Natural killer cell (primary cell): Measurements from ENCODE around the gene MACROD2. TPM values are rescaled to one million over a fixed set of nuclear protein-coding genes. Genes with fewer than 3 reads are reported as not detected.

Source experiments
- ATAC-seq, 3 donors: fragments of 150-1000 bp in 2 of 3; fragments of 200-7000 bp in 1 of 3; cut with Tn5 transposase; 1 replicate in 1 of 3; 2 replicates in 2 of 3; pipeline ENCODE4 v1.10.0; 2021; ENCODE audit warnings: mild to moderate bottlenecking in 2 of 3, moderate library complexity in 2 of 3
- DNase-seq, 2 donors: peaks; one replicate each; pipeline versions ENCODE4 v3.0.0 to v3.0.0-alpha.2; 2013 to 2021; ENCODE audit warnings: mixed read lengths in 1 of 2
- H3K27ac ChIP-seq: one replicate; pipeline ENCODE4 v1.5.1; 2013; ENCODE audit warnings: mild to moderate bottlenecking, low read length
- H3K27me3 ChIP-seq: one replicate; pipeline ENCODE4 v1.6.1; 2013; ENCODE audit warnings: low read length; ENCODE audit not compliant: control insufficient read depth, insufficient read depth
- H3K36me3 ChIP-seq: one replicate; pipeline ENCODE4 v1.6.1; 2013; ENCODE audit warnings: low read length; ENCODE audit not compliant: control insufficient read depth, insufficient read depth
- H3K4me1 ChIP-seq: one replicate; pipeline ENCODE4 v1.6.1; 2013; ENCODE audit warnings: low read length; ENCODE audit not compliant: control insufficient read depth, insufficient read depth
- H3K4me3 ChIP-seq: one replicate; pipeline ENCODE4 v1.5.1; 2013; ENCODE audit warnings: low read length
- H3K9me3 ChIP-seq: one replicate; pipeline ENCODE4 v1.6.1; 2013; ENCODE audit warnings: low read length; ENCODE audit not compliant: control insufficient read depth, insufficient read depth
- H3K27ac Mint-ChIP-seq, 2 donors: one replicate each; pipeline ENCODE4 v1.8.0; 2022; ENCODE audit warnings: mild to moderate bottlenecking in 2 of 2, mixed read lengths in 2 of 2, moderate library complexity in 1 of 2
- H3K27me3 Mint-ChIP-seq, 2 donors: one replicate each; pipeline ENCODE4 v1.8.0; 2022; ENCODE audit warnings: low read depth in 2 of 2, mixed read lengths in 2 of 2
- H3K36me3 Mint-ChIP-seq: one replicate; pipeline ENCODE4 v1.8.0; 2022; ENCODE audit warnings: mixed read lengths
- H3K4me1 Mint-ChIP-seq, 2 donors: one replicate each; pipeline ENCODE4 v1.8.0; 2022; ENCODE audit warnings: mixed read lengths in 2 of 2
- H3K4me3 Mint-ChIP-seq: one replicate; pipeline ENCODE4 v1.8.0; 2022; ENCODE audit warnings: mild to moderate bottlenecking, moderate library complexity, mixed read lengths
- H3K9me3 Mint-ChIP-seq, 2 donors: one replicate each; pipeline ENCODE4 v1.8.0; 2022; ENCODE audit warnings: mixed read lengths in 2 of 2
- CTCF ChIP-seq: fragments of 200-600 bp; IDR thresholded peaks from one replicate; pipeline ENCODE4 v1.8.0; 2022; ENCODE audit warnings: antibody characterized with exemption
- WGBS: methylation state at CpG from one replicate; pipeline ENCODE4 v1.1.7; 2013; ENCODE audit warnings: missing lambda C conversion rate; ENCODE audit not compliant: insufficient coverage; 5-methylcytosine and 5-hydroxymethylcytosine counted together
- intact Hi-C: fragments of 100-400 bp; cut with micrococcal nuclease; formaldehyde crosslinking; loops from one replicate; pipeline ENCODE4 v1.14.2; 2022
- total RNA-seq, 4 donors: library from RNA; stranded (reverse); fragments of 120-200 nt in 1 of 4; gene quantifications; one replicate each; pipeline versions ENCODE4 v1.2.3 to v1.2.4, GENCODE V29; 2013 to 2022

The MACROD2 gene
- total RNA-seq, 3 donors from 2014 or later (not counting 1 experiment from before 2014, with no cell fraction given): 0.19 to 0.88 TPM; not detected in 1

GRCh38 chr20:15036948-15037347, 1041.6 kb downstream of the MACROD2 start:
- H3K9me3 Mint-ChIP-seq: peaks cover 4 to 14% of the 10 kb centered on the region in 2 donors
- TF ChIP-seq CTCF: no peak

GRCh38 chr20:15039088-15039752, 1043.9 kb downstream of the MACROD2 start:
- H3K4me1 ChIP-seq: no peaks in the 10 kb centered on the region
- H3K36me3 Mint-ChIP-seq: peaks cover 6% of the 10 kb centered on the region
- no peak for ATAC-seq
- no peaks in the 10 kb centered on the region for H3K27me3 Mint-ChIP-seq
- intact Hi-C loops: no loop called here
- WGBS: 88% methylated on average over 2 of the region's 2 CpGs
- no peak overlapping the region for H3K4me3 Mint-ChIP-seq
- H3K27ac ChIP-seq: no peak overlapping the region
- no peak for TF ChIP-seq CTCF
- DNase-seq: no peak
- no peaks in the 10 kb centered on the region for H3K27me3 ChIP-seq
- peaks cover 9 to 15% of the 10 kb centered on the region in 2 donors for H3K9me3 Mint-ChIP-seq
- H3K4me1 Mint-ChIP-seq: no peaks in the 10 kb centered on the region
- H3K27ac Mint-ChIP-seq: no peak overlapping the region
- no peak overlapping the region for H3K4me3 ChIP-seq
- H3K9me3 ChIP-seq: no peaks in the 10 kb centered on the region
- H3K36me3 ChIP-seq: no peaks in the 10 kb centered on the region

More at GRCh38 chr20:15036948-15037347, 1041.6 kb downstream of the MACROD2 start:
- no peak overlapping the region for H3K4me3 Mint-ChIP-seq
- Histone ChIP-seq H3K9me3 (no peaks in the 10 kb centered on the region), H3K27me3 (no peaks in the 10 kb centered on the region), H3K4me1 (no peaks in the 10 kb centered on the region), H3K4me3 (no peak overlapping the region), H3K27ac (no peak overlapping the region), H3K36me3 (no peaks in the 10 kb centered on the region)
- WGBS: 60% methylated on average over 1 of the region's 3 CpGs
- intact Hi-C loops: no loop called here
- no peaks in the 10 kb centered on the region for H3K4me1 Mint-ChIP-seq
- H3K27me3 Mint-ChIP-seq: no peaks in the 10 kb centered on the region
- no peak overlapping the region for H3K27ac Mint-ChIP-seq
- H3K36me3 Mint-ChIP-seq: no peaks in the 10 kb centered on the region
- ATAC-seq (no peak), DNase-seq (no peak)

- Histone ChIP-seq H3K27me3 (no peaks in the 10 kb centered on the region), H3K4me3 (no peak overlapping the region), H3K4me1 (no peaks in the 10 kb centered on the region), H3K36me3 (no peaks in the 10 kb centered on the region), H3K9me3 (peaks cover 2% of the 10 kb centered on the region), H3K27ac (no peak overlapping the region)
- H3K4me1 Mint-ChIP-seq: no peaks in the 10 kb centered on the region
- DNase-seq: no peak
- intact Hi-C loops: no loop called here
- no peak overlapping the region for H3K4me3 Mint-ChIP-seq
- WGBS: 88% methylated on average over 1 of the region's 1 CpG
- ATAC-seq: no peak
- peaks cover 6% of the 10 kb centered on the region for H3K36me3 Mint-ChIP-seq
- H3K9me3 Mint-ChIP-seq: peaks cover 12 to 19% of the 10 kb centered on the region in 2 donors
- H3K27ac Mint-ChIP-seq: no peak overlapping the region
- TF ChIP-seq CTCF: no peak
- no peaks in the 10 kb centered on the region for H3K27me3 Mint-ChIP-seq
Observed at GRCh38 chr20:15042723-15043122, 1047.4 kb downstream of the MACROD2 start.

GRCh38 chr20:15045246-15045645, 1049.9 kb downstream of the MACROD2 start:
- no peak overlapping the region for H3K27ac ChIP-seq
- no peak overlapping the region for H3K4me3 ChIP-seq
- no peak for TF ChIP-seq CTCF
- H3K36me3 Mint-ChIP-seq: peaks cover 6% of the 10 kb centered on the region
- no peaks in the 10 kb centered on the region for H3K4me1 ChIP-seq
- H3K9me3 Mint-ChIP-seq: peaks cover 10 to 14% of the 10 kb centered on the region in 2 donors
- no peaks in the 10 kb centered on the region for H3K4me1 Mint-ChIP-seq
- no peaks in the 10 kb centered on the region for H3K27me3 Mint-ChIP-seq
- no peaks in the 10 kb centered on the region for H3K27me3 ChIP-seq
- ATAC-seq (no peak), DNase-seq (no peak)
- no peaks in the 10 kb centered on the region for H3K36me3 ChIP-seq
- H3K4me3 Mint-ChIP-seq: no peak overlapping the region
- 91% methylated on average over 4 of the region's 4 CpGs for WGBS
- no peak overlapping the region for H3K27ac Mint-ChIP-seq
- H3K9me3 ChIP-seq: peaks cover 2% of the 10 kb centered on the region
- intact Hi-C loops: no loop called here
